HepG2 (cell line): ENCODE results near the gene LGI4. TPM values are rescaled to one million over a fixed set of nuclear protein-coding genes. Genes with fewer than 3 reads are reported as not detected.

ENCODE experiments used
- ATF1 ChIP-seq: IDR thresholded peaks from 2 replicates; pipeline ENCODE4 v1.6.1; 2016; ENCODE audit warnings: mild to moderate bottlenecking, control low read depth
- CREB1 ChIP-seq, 2 experiments: fragments of 450-650 bp in 1 of 2; IDR thresholded peaks; 2 replicates each; pipeline ENCODE4 v1.6.1; 2016 to 2017; ENCODE audit warnings: control low read depth in 1 of 2, mild to moderate bottlenecking in 1 of 2, missing compliant biosample characterization in 1 of 2, missing genetic modification characterization in 1 of 2
- DPF2 ChIP-seq: sonication (generic); formaldehyde crosslinking; IDR thresholded peaks from 2 replicates; pipeline ENCODE4 v1.4.0; 2020; ENCODE audit warnings: mild to moderate bottlenecking, low read depth, missing genetic modification reagents, borderline replicate concordance
- GTF2F1 ChIP-seq: fragments of 150-350 bp; IDR thresholded peaks from 2 replicates; pipeline ENCODE4 v1.6.1; 2014; ENCODE audit warnings: low read length
- JUND ChIP-seq: sonication (generic); formaldehyde crosslinking; IDR thresholded peaks from 2 replicates; pipeline ENCODE4 v1.8.0; 2022; ENCODE audit warnings: mild to moderate bottlenecking, missing genetic modification reagents
- MAZ ChIP-seq, 2 experiments: sonication (generic) in 1 of 2; formaldehyde crosslinking in 1 of 2; IDR thresholded peaks; 2 replicates each; pipeline versions ENCODE4 v1.5.0 to v1.6.1; 2012 to 2020; ENCODE audit warnings: low read depth in 2 of 2, mild to moderate bottlenecking in 2 of 2, borderline replicate concordance in 1 of 2, improper control_type of control experiment in 1 of 2, low read length in 1 of 2, missing genetic modification reagents in 1 of 2, moderate library complexity in 1 of 2
- MBNL3 ChIP-seq: fragments of 250-450 bp; sonication (Bioruptor Pico); conservative IDR thresholded peaks from 2 replicates; pipeline ENCODE4 v1.8.0; 2022; ENCODE audit warnings: mild to moderate bottlenecking, inconsistent platforms
- SOX13 ChIP-seq, 3 experiments: fragments of 450-650 bp in 1 of 3; sonication (generic) in 1 of 3; formaldehyde crosslinking in 1 of 3; IDR thresholded peaks in 2 of 3; conservative IDR thresholded peaks in 1 of 3; 2 replicates each; pipeline versions ENCODE4 v1.5.0 to v1.6.1; 2016 to 2020; ENCODE audit warnings: antibody characterized with exemption in 1 of 3, mild to moderate bottlenecking in 1 of 3, missing compliant biosample characterization in 1 of 3, missing genetic modification reagents in 1 of 3, moderate library complexity in 1 of 3
- SOX5 ChIP-seq: IDR thresholded peaks from 2 replicates; pipeline ENCODE4 v1.6.1; 2016; ENCODE audit warnings: borderline replicate concordance
- SRSF4 ChIP-seq: fragments of 200-400 bp; formaldehyde crosslinking; IDR thresholded peaks from one replicate; pipeline ENCODE4 v1.6.1; 2018; ENCODE audit warnings: mild to moderate bottlenecking, low read depth, low read length, moderate library complexity; ENCODE audit not compliant: poor library complexity, severe bottlenecking
- SRY ChIP-seq: sonication (generic); formaldehyde crosslinking; IDR thresholded peaks from 2 replicates; pipeline ENCODE4 v1.8.0; 2022; ENCODE audit warnings: mild to moderate bottlenecking, missing genetic modification reagents
- ZNF180 ChIP-seq: sonication (generic); formaldehyde crosslinking; IDR thresholded peaks from 2 replicates; pipeline ENCODE4 v1.4.0; 2020; ENCODE audit warnings: low read depth, missing genetic modification reagents, borderline replicate concordance
- ZNF30 ChIP-seq: sonication (generic); formaldehyde crosslinking; IDR thresholded peaks from 2 replicates; pipeline ENCODE4 v1.5.0; 2020; ENCODE audit warnings: mild to moderate bottlenecking, missing genetic modification reagents
- ZNF556 ChIP-seq: sonication (generic); formaldehyde crosslinking; IDR thresholded peaks from 2 replicates; pipeline ENCODE4 v1.4.0; 2020; ENCODE audit warnings: mild to moderate bottlenecking, missing genetic modification reagents, borderline replicate concordance
- polyA plus RNA-seq, 8 experiments: library from polyadenylated mRNA; depleted of rRNA in 3 of 8; stranded (reverse) in 7 of 8; unstranded in 1 of 8; fragments of >200 nt; fragmentation: Illumina TruSeq in 4 of 8; extraction: Trizol in 4 of 8; gene quantifications; 2 replicates each; pipeline versions ENCODE4 v1.2.1 to v1.2.3, GENCODE V29; 2011 to 2016; ENCODE audit warnings: low read depth in 4 of 8, missing spikeins in 1 of 8, mixed read lengths in 1 of 8; ENCODE audit not compliant: insufficient read depth in 1 of 8
- total RNA-seq, 5 experiments: library from RNA; depleted of rRNA; stranded (reverse); fragments of >200 nt; fragmentation: Illumina TruSeq; extraction: Trizol; gene quantifications; 2 replicates each; pipeline ENCODE4 v1.2.3, GENCODE V29; 2016; ENCODE audit warnings: low read depth in 1 of 5
- TF ChIP-seq, protein P1 (sequence below): sonication (generic); formaldehyde crosslinking; IDR thresholded peaks from 2 replicates; pipeline ENCODE4 v1.4.0; 2020; ENCODE audit warnings: missing genetic modification reagents
- TF ChIP-seq, protein P2 (sequence below): IDR thresholded peaks from 2 replicates; pipeline ENCODE4 v1.6.1; 2016; ENCODE audit warnings: mild to moderate bottlenecking
- TF ChIP-seq, protein P3 (sequence below): sonication (generic); formaldehyde crosslinking; IDR thresholded peaks from 2 replicates; pipeline ENCODE4 v1.5.0; 2020; ENCODE audit warnings: missing genetic modification reagents
- TF ChIP-seq, protein P4 (sequence below): sonication (generic); formaldehyde crosslinking; IDR thresholded peaks from 2 replicates; pipeline ENCODE4 v1.4.0; 2020; ENCODE audit warnings: missing genetic modification reagents, borderline replicate concordance

LGI4 gene
- total and polyA plus RNA-seq, 2 of the 13 experiments (the other 11 are each of a cell fraction or from before 2014, with no cell fraction given), result 2.8 TPM; not detected in 1

DNA sequence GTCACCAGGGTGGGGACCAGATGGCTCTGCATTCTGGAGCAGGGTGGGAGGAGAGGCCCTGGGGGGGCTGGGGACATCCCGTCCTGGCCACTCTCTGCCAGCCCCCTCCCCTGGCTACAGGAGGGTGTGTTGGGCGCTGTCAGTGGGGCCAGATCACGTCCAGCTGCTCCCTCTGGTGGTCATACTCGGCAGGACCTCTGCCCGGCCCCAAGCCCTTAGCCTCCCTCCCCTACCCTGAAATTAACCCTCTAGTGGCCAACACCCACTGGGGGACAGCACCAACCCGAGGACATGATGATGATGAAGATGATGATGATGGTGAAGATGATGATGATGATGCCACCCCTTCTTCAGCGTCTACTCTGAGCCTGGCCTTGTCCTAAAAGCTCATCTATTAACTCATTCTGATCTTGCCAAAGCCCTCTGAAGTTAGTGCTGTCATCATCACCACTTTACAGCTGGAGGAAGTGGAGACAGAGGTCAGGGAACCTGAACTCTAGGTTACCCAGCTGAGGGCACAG, 590 bp upstream of the LGI4 start (continued):
- TF ChIP-seq, protein P1, sequence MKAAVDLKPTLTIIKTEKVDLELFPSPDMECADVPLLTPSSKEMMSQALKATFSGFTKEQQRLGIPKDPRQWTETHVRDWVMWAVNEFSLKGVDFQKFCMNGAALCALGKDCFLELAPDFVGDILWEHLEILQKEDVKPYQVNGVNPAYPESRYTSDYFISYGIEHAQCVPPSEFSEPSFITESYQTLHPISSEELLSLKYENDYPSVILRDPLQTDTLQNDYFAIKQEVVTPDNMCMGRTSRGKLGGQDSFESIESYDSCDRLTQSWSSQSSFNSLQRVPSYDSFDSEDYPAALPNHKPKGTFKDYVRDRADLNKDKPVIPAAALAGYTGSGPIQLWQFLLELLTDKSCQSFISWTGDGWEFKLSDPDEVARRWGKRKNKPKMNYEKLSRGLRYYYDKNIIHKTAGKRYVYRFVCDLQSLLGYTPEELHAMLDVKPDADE (CRISPR knock-in tag), result no peak
- no peak for TF ChIP-seq ATF1 (CRISPR knock-in tag)
- TF ChIP-seq SRSF4, result no peak
- TF ChIP-seq, protein P2, sequence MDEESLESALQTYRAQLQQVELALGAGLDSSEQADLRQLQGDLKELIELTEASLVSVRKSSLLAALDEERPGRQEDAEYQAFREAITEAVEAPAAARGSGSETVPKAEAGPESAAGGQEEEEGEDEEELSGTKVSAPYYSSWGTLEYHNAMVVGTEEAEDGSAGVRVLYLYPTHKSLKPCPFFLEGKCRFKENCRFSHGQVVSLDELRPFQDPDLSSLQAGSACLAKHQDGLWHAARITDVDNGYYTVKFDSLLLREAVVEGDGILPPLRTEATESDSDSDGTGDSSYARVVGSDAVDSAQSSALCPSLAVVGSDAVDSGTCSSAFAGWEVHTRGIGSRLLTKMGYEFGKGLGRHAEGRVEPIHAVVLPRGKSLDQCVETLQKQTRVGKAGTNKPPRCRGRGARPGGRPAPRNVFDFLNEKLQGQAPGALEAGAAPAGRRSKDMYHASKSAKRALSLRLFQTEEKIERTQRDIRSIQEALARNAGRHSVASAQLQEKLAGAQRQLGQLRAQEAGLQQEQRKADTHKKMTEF, result peak; percentile 60; the same call in 1 of the 2 replicates
- no peak for TF ChIP-seq MBNL3 (CRISPR knock-in tag)
- TF ChIP-seq JUND (CRISPR knock-in tag), result no peak
- TF ChIP-seq SRY (CRISPR knock-in tag), result no peak
- peak; percentile 93 for TF ChIP-seq MAZ (IDR thresholded peaks at IDR 0.05; ENCODE audit: borderline replicate concordance, low read depth, low read length)
- TF ChIP-seq MAZ (CRISPR knock-in tag; IDR thresholded peaks at IDR 0.05; ENCODE audit: low read depth), result peak; percentile 50; the same call in 1 of the 2 replicates
- no peak for TF ChIP-seq SOX13 (IDR thresholded peaks at IDR 0.05)
- TF ChIP-seq SOX13 (CRISPR knock-in tag; conservative IDR thresholded peaks at IDR 0.05 in 1 of 2, IDR thresholded peaks at IDR 0.05 in 1 of 2), result peak in 1 of 2 experiments; percentile 26; a peak in 1 of 4 replicates
- no peak for TF ChIP-seq ZNF30 (CRISPR knock-in tag)
- TF ChIP-seq, protein P3, sequence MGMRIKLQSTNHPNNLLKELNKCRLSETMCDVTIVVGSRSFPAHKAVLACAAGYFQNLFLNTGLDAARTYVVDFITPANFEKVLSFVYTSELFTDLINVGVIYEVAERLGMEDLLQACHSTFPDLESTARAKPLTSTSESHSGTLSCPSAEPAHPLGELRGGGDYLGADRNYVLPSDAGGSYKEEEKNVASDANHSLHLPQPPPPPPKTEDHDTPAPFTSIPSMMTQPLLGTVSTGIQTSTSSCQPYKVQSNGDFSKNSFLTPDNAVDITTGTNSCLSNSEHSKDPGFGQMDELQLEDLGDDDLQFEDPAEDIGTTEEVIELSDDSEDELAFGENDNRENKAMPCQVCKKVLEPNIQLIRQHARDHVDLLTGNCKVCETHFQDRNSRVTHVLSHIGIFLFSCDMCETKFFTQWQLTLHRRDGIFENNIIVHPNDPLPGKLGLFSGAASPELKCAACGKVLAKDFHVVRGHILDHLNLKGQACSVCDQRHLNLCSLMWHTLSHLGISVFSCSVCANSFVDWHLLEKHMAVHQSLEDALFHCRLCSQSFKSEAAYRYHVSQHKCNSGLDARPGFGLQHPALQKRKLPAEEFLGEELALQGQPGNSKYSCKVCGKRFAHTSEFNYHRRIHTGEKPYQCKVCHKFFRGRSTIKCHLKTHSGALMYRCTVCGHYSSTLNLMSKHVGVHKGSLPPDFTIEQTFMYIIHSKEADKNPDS (CRISPR knock-in tag), result no peak
- no peak for TF ChIP-seq ZNF180 (CRISPR knock-in tag)
- TF ChIP-seq GTF2F1, result no peak
- TF ChIP-seq DPF2, result peak; percentile 46; the same call in 1 of the 2 replicates
- TF ChIP-seq, protein P4, sequence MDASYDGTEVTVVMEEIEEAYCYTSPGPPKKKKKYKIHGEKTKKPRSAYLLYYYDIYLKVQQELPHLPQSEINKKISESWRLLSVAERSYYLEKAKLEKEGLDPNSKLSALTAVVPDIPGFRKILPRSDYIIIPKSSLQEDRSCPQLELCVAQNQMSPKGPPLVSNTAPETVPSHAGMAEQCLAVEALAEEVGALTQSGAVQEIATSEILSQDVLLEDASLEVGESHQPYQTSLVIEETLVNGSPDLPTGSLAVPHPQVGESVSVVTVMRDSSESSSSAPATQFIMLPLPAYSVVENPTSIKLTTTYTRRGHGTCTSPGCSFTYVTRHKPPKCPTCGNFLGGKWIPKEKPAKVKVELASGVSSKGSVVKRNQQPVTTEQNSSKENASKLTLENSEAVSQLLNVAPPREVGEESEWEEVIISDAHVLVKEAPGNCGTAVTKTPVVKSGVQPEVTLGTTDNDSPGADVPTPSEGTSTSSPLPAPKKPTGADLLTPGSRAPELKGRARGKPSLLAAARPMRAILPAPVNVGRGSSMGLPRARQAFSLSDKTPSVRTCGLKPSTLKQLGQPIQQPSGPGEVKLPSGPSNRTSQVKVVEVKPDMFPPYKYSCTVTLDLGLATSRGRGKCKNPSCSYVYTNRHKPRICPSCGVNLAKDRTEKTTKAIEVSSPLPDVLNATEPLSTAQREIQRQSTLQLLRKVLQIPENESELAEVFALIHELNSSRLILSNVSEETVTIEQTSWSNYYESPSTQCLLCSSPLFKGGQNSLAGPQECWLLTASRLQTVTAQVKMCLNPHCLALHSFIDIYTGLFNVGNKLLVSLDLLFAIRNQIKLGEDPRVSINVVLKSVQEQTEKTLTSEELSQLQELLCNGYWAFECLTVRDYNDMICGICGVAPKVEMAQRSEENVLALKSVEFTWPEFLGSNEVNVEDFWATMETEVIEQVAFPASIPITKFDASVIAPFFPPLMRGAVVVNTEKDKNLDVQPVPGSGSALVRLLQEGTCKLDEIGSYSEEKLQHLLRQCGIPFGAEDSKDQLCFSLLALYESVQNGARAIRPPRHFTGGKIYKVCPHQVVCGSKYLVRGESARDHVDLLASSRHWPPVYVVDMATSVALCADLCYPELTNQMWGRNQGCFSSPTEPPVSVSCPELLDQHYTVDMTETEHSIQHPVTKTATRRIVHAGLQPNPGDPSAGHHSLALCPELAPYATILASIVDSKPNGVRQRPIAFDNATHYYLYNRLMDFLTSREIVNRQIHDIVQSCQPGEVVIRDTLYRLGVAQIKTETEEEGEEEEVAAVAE, result 0 out of 2 replicates have a peak, but pooled peaks have one; percentile 38
- peak; percentile 33; the same call in 1 of the 2 replicates for TF ChIP-seq SOX5 (CRISPR knock-in tag)
- TF ChIP-seq ZNF556 (CRISPR knock-in tag), result no peak
- peak; percentile 76 for TF ChIP-seq CREB1 (IDR thresholded peaks at IDR 0.05)
- no peak for TF ChIP-seq CREB1 (CRISPR knock-in tag; IDR thresholded peaks at IDR 0.05)
